ENCODE measurements around the gene SLCO2B1.

GRCh38 chr11:75160220-75160757, 9.4 kb downstream of the SLCO2B1 start:
- TF ChIP-seq CTCF (IDR thresholded peaks at IDR 0.05; ENCODE audit: low read depth, low read length, poor library complexity, severe bottlenecking) (no peak), EZH2phosphoT487 (IDR thresholded peaks at IDR 0.05; ENCODE audit: borderline replicate concordance, low read length) (no peak)

Measured in DOHH2 (cell line).